Measurements from ENCODE around the gene EML3.
A peak's percentile ranks its signal among the peaks of the same experiment; 100 is the strongest.
"Not testable (repeated sequence)": the region's sequence is repeated elsewhere in the genome, so short reads cannot be mapped to it uniquely, and the experiment has no call there.

The EML3 gene

DNA sequence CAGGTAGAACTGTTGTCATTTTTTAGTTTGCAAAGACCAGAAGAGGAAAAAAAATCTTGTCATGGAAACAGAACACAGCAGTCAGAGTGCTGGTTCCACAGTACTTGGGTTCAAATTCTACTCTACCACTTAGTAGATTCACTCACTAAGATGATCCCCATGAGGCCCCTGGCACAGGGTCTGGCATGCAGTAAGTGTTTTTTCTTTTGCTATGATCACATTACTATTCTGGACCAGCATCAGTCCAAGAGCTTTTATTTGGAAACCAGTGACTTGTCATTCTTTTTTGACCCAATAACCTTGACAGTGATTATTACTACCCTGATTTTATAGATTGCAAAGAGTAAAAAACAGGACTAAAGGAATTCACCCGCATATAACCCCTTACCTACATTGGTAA lies 43.0 kb downstream of the EML3 start:
- in situ Hi-C loops (cut with MboI; ENCODE audit: low sequenced_read_pairs, unreplicated experiment), result no loop called here
- DNase-seq (ENCODE audit: low spot score), result no peak
- TF ChIP-seq, protein P1, sequence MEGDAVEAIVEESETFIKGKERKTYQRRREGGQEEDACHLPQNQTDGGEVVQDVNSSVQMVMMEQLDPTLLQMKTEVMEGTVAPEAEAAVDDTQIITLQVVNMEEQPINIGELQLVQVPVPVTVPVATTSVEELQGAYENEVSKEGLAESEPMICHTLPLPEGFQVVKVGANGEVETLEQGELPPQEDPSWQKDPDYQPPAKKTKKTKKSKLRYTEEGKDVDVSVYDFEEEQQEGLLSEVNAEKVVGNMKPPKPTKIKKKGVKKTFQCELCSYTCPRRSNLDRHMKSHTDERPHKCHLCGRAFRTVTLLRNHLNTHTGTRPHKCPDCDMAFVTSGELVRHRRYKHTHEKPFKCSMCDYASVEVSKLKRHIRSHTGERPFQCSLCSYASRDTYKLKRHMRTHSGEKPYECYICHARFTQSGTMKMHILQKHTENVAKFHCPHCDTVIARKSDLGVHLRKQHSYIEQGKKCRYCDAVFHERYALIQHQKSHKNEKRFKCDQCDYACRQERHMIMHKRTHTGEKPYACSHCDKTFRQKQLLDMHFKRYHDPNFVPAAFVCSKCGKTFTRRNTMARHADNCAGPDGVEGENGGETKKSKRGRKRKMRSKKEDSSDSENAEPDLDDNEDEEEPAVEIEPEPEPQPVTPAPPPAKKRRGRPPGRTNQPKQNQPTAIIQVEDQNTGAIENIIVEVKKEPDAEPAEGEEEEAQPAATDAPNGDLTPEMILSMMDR (IDR thresholded peaks at IDR 0.05; ENCODE audit: borderline replicate concordance, control extremely low read depth, extremely low read depth, insufficient read depth, missing control alignments), result no peak

DNA sequence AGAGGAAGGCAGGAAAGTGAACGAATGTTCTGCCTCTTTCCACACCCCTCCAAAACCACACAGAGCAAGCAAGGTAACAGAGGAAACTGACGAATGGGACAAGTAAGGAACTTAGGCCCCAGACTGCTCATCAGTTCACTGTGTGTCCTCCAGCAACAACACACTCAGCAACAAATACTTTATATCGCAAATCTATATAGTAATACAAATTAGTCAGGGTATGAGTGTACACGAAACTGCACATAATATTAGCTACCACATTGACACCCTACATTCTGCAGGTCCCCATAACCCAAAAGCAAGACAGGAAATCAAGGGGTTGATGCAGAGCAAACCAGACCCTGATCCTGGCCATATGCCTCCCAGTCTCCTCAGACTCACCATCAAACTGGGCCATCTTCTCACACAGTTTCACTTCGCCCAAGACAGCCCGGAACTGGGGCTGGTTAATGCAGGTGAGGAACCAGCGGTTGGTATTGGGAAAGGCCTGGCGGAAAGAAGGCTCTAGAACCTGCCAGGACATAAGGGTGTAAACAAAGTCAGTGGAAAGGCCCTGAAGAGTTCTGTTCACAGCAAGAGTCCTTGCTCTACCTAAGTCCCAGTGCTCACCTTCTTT lies 45.4 kb downstream of the EML3 start:
- DNase-seq (ENCODE audit: low spot score), result no peak
- TF ChIP-seq, protein P1 (IDR thresholded peaks at IDR 0.05; ENCODE audit: borderline replicate concordance, control extremely low read depth, extremely low read depth, insufficient read depth, missing control alignments), result no peak
- in situ Hi-C loops (cut with MboI; ENCODE audit: low sequenced_read_pairs, unreplicated experiment), result no loop called here

DNA sequence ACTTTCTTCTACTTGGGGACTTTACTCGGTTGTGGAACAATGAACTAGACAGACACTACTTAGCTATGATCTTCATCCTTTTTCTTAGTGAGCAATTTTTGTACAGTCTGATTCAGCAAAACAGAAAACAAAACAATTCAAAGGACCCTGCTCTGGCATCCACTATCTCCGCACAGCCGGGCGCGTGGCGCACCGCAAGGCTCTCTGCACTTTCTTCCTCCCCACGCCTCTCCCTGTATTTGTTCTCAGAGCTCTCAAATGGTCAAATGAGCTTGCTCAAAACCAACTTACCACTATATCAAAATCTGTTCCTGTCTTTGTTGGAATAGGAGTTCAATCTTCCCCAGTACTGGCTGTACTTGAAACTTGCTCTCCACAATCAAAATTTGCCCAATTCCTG lies 46.3 kb downstream of the EML3 start:
- TF ChIP-seq, protein P1 (IDR thresholded peaks at IDR 0.05; ENCODE audit: borderline replicate concordance, control extremely low read depth, extremely low read depth, insufficient read depth, missing control alignments), result no peak
- no peak for DNase-seq (ENCODE audit: low spot score)
- in situ Hi-C loops (cut with MboI; ENCODE audit: low sequenced_read_pairs, unreplicated experiment), result no loop called here

DNA sequence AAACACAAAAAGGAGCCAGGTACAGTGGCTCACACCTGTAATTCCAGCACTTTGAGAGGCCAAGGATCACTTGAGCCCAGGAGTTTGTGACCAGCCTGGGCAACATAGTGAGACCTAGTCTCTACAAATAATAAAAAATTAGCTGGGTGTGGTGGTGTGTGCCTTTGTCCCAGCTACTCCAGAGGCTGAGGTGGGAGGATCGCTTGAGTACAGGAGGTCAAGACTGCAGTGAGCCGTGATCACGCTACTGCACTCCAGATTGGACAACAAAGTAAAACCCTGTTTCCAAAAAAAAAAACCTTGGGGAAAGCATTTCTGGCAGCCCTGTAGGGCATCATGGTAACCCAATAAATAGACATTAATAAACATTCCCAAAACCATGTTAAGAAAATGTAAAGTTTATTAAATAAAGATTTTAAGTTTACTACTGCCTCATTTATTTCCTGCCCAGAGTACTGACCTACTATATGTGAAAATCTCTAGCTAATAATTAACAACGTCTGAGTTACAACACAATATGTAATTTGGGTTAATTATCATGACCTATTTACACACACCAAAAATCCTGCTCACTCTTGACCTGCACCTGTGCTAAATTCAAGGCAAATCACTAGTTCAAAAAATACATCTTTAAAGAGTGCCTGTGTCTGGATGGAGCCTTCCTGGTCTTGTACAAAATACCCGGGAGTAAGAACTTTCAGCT lies 47.3 kb downstream of the EML3 start:
- TF ChIP-seq, protein P1 (IDR thresholded peaks at IDR 0.05; ENCODE audit: borderline replicate concordance, control extremely low read depth, extremely low read depth, insufficient read depth, missing control alignments), result no peak
- in situ Hi-C loops (cut with MboI; ENCODE audit: low sequenced_read_pairs, unreplicated experiment), result no loop called here
- no peak for DNase-seq (ENCODE audit: low spot score)

DNA sequence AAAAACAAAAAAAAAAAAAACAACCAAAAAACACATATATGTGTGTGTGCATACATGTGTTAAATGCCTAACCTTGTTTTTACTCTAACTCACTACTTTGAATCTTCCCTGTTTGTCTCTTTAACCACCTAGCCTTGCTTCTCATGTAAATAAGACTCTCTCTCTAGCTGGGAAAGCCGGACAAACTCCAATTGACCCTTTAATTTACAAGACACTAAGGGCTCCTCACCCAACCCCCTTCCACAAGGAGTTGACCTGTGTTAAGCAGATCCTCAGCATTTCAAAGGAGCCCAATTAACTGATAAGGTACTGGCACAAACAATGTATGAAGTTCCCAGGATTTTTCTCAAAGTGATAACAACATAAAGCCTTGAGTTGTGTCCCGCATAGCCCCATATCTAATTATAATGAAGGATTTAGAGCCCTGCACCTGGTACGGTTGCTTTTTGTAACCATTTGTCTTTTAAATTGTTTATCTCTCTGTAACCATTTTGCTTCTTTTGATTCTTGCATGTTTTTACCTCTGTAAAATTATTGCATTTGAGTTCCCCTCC lies 50.8 kb downstream of the EML3 start:
- in situ Hi-C loops (cut with MboI; ENCODE audit: low sequenced_read_pairs, unreplicated experiment); DNase-seq (ENCODE audit: low spot score): not testable (repeated sequence)

DNA sequence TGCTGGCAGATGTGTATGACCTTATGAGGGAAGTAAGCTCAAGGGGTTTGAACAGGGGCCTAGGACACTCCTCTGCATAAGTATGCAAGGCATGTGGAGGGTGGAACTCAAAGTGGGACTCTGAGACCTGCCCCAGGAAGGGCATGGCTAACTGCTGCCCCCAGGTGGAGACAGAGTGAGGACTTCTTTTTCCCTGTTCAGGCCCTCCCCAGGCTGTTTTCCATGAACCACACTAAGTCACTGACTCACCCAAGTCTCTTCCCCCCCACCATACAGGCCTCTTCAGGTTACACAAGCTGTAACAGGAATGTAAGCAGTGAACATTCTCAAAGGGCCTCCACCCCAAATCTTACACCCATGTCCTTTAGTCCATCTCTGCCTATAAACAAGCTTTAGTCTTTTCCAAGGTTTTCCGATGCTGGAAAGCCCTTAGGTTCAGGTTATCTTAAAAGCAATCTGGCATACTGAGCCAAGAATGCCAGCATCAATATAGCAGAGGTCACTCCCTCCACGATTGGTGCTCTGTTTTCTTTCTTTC lies 51.9 kb downstream of the EML3 start:
- DNase-seq (ENCODE audit: low spot score), result no peak
- in situ Hi-C loops (cut with MboI; ENCODE audit: low sequenced_read_pairs, unreplicated experiment), result no loop called here
- TF ChIP-seq, protein P1 (IDR thresholded peaks at IDR 0.05; ENCODE audit: borderline replicate concordance, control extremely low read depth, extremely low read depth, insufficient read depth, missing control alignments), result peak; percentile 65

DNA sequence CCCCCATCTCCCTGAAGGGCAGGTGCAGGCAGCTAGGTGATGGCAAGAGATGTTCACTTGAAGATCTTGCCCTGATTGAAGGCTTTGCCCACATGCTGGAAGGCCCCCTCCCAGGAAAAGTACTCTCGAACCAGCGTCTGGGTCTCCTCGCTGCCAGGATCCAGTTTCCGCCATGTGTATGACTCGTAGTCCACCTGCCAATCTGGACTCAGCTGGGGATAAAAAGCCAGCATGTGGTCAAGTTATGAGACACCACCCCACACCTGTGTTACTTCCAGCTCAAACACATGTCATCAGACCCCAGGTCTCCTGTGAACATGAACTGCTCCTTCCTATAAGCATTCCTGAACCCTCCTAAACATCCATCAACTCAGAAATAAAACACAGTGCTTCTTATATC lies 52.9 kb downstream of the EML3 start:
- DNase-seq (ENCODE audit: low spot score); in situ Hi-C loops (cut with MboI; ENCODE audit: low sequenced_read_pairs, unreplicated experiment): not testable (repeated sequence)

Data from GM13976 (cell line).